HG02759 (cell line): Measurements from ENCODE around the gene SOX9.

ENCODE experiments used
- ATAC-seq: cut with Tn5 transposase; IDR thresholded peaks from one replicate; pipeline ENCODE4 v1.9.1; 2021; ENCODE audit warnings: mild to moderate bottlenecking, moderate library complexity; ENCODE audit not compliant: unreplicated experiment

The SOX9 gene

DNA sequence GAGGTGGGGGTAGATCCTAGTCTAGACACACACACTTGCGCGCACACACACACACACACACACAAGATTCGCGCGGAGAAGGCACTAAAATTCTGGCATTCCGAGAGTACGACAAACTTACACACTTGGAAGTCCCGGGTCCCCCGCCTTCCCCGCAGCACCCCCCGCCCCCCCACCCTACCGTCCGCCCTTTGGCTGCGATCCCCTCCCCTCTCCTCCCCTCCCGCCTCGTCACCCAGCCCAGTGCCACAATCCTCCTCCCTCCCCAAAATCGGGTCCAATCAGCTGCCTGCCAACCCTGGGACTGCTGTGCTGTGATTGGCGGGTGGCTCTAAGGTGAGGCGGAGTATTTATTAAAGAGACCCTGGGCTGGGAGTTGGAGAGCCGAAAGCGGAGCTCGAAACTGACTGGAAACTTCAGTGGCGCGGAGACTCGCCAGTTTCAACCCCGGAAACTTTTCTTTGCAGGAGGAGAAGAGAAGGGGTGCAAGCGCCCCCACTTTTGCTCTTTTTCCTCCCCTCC lies at the start of gene SOX9:
SOX9 (plus strand) TSS at position 379 of the 522 bp plus-strand sequence. CDS start 372 bp downstream, outside the sequence.
- peak; percentile 87 for ATAC-seq

DNA sequence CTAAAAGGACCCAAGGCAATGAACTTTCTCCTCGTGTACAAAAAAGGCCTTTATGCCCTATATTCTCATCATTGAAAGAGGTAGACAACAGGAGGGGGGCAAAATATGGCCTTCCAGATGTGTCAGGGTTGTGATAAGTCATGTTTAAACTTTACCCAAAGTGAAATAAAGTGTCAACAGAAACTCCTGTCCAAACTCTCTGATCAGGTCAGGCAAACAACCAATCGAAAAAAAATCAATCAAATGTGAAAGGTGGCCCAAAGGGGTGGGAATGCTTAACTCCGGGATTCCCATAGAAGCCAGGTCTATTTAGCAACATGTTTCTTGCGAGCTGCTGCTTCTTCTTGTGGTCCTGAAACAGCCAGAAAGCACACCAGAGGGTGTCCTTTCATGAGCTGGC lies 49.5 kb upstream of the SOX9 start:
- ATAC-seq: no peak

GRCh38 chr17:72075995-72076677 lies 44.7 kb upstream of the SOX9 start:
- ATAC-seq: no peak

DNA sequence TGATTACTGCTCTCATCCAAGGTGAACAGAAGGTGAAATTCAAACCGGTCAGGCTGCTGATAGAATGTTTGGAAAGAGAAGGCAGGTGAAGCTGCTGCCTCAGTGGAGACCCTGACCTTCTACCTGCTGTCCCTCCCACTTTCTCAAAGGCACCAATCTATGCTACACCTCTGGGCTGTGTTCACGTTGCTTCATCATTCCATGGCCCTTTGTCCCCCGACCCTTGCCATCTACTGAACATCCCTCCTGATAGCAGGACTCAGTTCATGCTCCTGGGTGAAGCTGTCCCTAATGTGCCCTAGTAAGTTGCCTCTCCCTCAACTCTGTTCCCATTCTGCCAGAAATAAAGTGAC lies 44.2 kb upstream of the SOX9 start:
- no peak for ATAC-seq

- ATAC-seq: no peak
Observed at GRCh38 chr17:72077326-72077960, 43.4 kb upstream of the SOX9 start.

- no peak for ATAC-seq
Observed at GRCh38 chr17:72079700-72080099, 41.1 kb upstream of the SOX9 start.

DNA sequence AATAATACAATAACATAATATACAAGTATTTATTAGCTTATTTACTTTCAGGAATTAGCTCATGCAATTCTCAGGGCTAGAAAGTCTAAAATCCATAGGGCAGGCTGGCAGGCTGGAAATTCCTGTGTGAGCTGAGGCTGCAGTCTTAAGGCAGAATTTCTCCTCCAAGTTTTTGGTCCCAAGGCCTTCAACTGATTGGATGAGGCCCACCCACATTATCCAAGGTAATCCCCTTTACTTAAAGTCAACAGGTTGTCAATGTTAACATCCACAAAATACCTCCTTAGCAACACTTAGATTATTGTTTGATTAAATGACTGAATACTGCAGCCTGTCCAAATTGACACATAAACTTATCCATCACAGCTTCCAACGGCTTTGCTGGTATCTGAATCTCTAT lies 32.9 kb upstream of the SOX9 start:
- no peak for ATAC-seq

- ATAC-seq: no peak
Observed at GRCh38 chr17:72089453-72089987, 31.3 kb upstream of the SOX9 start.

DNA sequence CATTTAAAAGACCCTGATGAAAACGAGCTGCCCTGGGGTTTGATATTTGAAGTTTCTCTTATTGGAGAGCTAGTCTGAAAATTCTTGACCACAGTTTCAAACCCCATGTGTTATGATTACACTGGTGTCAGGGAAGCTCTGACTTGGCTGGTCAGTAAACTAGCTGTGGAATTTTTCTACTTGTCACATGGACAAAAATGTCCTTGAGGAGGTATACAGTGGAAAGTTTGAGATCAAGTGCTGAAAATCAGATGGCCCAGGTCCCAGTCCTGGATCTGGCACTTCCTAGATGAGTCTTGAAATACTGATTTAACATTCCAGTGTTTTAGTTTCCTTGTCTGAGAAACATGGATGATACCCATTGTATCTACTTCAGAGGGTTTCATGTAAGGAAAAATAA lies 30.7 kb upstream of the SOX9 start:
- no peak for ATAC-seq

DNA sequence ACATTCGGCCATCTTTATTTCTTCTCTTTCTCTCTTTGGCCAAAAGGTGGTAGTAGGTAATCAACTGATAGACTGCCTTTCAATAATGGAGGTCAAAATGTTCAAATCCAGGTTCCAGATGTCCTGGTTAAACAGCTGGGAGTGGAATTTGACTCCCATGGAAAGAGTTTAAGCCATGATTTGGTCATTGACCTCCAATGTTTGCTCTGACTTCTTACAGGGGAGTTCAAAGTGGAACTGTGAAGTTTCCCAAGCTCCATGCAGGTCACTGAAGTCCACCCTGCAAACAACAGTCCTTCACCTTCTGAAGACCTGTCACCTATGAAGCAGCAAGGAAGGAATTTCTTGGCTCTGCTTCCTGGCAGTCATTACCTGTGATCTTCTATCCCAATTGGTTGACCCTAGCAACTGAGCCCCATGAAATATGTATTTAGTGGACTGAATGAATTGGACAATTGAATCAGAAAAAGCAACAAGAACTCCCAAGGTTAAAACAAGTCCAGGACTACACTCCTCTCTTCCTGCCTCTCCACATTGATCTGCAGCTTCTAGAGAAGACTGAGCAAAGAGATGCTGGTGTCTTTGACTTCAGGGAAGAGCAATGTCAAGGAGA lies 28.0 kb upstream of the SOX9 start:
- no peak for ATAC-seq

- no peak for ATAC-seq
Observed at GRCh38 chr17:72093707-72094106, 27.1 kb upstream of the SOX9 start.

- ATAC-seq: no peak
Observed at GRCh38 chr17:72095316-72095715, 25.5 kb upstream of the SOX9 start.

- ATAC-seq: no peak
Observed at GRCh38 chr17:72097144-72097543, 23.7 kb upstream of the SOX9 start.

DNA sequence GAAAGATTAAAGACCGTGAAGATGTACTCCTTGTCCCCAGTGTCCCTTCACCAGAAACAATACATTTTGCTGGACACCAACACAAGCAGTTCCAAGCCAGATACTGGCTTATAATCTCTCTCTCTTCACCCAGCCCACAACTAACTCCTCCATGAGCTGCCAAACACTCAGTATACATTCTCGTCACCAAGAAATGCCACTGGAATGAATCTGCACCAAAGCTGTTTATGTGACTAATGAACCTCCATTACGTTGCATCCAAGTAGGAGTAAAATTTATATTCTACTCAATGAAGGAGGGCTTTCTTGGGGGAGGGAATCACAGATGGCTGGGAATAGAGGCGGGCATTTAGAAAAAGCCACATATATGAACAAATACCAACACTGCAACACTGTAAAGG lies 20.9 kb upstream of the SOX9 start:
- no peak for ATAC-seq

DNA sequence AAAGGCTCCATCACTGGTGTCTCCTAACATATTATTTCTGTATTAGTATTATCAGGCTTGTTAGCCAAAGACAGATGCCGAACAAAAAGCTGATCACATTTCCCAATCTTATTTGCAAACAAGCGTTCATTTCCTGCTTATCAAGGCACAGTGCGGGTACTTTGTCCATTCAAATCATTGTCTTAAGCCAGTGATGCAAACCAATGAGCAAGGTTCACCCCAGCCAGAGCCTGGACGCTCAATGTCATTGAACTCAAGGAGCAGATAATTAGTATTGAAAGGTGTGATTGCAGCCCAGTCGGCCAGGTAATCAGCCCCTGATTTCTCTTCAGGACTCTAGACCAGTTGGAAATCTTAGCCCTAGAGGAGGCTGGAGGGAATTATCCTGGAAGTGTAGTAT lies 20.4 kb upstream of the SOX9 start:
- ATAC-seq: no peak

GRCh38 chr17:72101526-72101925 lies 19.3 kb upstream of the SOX9 start:
- ATAC-seq: no peak

GRCh38 chr17:72102366-72102765 lies 18.5 kb upstream of the SOX9 start:
- no peak for ATAC-seq

DNA sequence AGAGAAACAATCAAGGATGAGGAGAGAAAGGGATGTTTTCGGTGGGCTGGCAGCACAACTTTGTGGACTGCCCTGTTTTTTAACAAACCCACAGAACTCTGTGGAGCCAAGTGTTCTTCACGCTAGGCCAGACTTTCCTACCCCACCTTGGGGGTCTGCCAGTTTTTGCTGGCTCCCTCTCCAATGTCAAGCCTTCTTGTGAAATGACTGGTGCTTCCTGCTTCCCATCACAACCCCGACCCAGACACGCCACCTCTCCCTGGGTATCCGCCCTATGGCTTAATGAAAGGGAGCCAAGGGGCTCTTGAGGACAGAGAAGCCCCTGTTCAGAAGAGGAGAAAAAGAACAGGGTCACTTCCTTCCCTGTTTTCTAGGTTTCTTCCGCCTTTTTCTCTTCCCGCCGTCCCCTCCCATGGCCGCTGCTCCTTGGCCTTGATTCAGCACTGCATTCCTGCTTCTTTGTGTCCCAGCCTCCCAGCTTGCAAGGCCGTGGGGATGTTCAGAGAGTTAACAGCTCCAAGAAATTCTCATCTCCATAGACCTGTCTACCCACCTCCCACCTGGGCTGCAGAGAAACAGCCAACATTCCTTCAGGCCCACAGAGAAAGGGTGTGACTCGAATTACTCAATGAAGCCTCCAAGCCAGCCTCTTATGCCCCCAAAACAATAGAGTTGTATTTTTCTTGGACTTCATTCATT lies 16.5 kb upstream of the SOX9 start:
- ATAC-seq: no peak

- no peak for ATAC-seq
Observed at GRCh38 chr17:72104863-72105234, 16.0 kb upstream of the SOX9 start.

GRCh38 chr17:72107100-72107499 lies 13.7 kb upstream of the SOX9 start:
- ATAC-seq: no peak

GRCh38 chr17:72110231-72110941 lies 10.4 kb upstream of the SOX9 start:
- no peak for ATAC-seq
